Upper lobe of left lung (tissue), 4 donors: ENCODE measurements around the gene CDCA4.

ENCODE experiments used
- CTCF ChIP-seq, 6 experiments: fragments of 450-650 bp in 4 of 6; fragments of 200-600 bp in 2 of 6; sonication (generic) in 2 of 6; IDR thresholded peaks; one replicate each; pipeline ENCODE4 v1.5.1; 2016 to 2019; ENCODE audit warnings: antibody characterized with exemption in 6 of 6
- EP300 ChIP-seq, 4 donors: sonication (generic); formaldehyde crosslinking; IDR thresholded peaks; one replicate each; pipeline ENCODE4 v1.5.1; 2017; ENCODE audit warnings: antibody characterized with exemption in 4 of 4, control low read depth in 2 of 4

DNA sequence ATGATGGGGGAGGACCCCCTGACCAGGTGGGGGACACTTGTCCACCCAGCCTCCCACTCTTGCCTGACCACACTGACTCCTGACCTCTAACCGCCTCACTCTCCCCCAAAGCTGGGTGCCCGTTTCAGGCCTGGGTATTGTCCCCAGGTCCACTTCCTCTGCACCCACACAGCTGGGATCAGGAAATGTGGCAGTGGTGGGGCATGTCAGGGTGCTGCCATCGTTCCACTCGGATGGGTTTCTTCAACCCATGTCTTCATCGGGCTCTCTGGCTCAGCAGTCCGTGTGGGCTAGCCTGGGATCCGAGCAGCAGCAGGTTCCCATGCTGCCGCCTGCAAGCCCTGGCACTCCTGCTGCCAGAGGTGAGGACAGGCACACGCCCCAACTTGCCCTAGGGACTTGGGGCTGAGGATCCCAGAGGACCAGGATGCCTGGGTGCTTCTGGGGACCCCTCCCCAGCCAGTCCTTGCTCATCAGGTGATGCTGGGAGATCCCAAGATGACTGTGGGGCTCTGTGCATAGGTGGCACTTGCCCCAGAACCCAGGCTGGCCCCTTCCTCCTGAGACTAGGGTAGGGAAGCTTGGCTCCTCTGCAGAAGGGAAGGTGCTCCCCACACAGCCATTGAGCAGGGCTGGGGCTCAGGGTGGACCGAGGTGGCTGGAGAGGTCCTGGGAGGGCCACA lies 38.2 kb downstream of the CDCA4 start:
- no peak for TF ChIP-seq CTCF (IDR thresholded peaks at IDR 0.05)
- no peak for TF ChIP-seq EP300 (IDR thresholded peaks at IDR 0.05)
